Measurements from ENCODE around the gene RTTN.

RTTN gene

GRCh38 chr18:69998523-69998987, 206.9 kb downstream of the RTTN start:
- no peak overlapping the region for H3K27ac ChIP-seq (ENCODE audit: insufficient read depth in 1 of 2, low read depth in 1 of 2, low read length in 2 of 2, poor library complexity in 1 of 2, severe bottlenecking in 2 of 2)
- peaks cover 0 to 4% (median 0%) of the 10 kb centered on the region in 4 experiments for H3K4me1 ChIP-seq (ENCODE audit: control extremely low read depth in 1 of 4, control insufficient read depth in 4 of 4, insufficient read depth in 4 of 4, low read length in 3 of 4)
- DNase-seq, result no peak
- no peaks in the 10 kb centered on the region for H3K9me3 ChIP-seq (ENCODE audit: control extremely low read depth in 1 of 5, control insufficient read depth in 4 of 5, insufficient read depth in 2 of 5, low read depth in 1 of 5, low read length in 4 of 5)
- CTCF ChIA-PET, result no interaction called here
- H3K27me3 ChIP-seq (replicated peaks in 2 of 5; ENCODE audit: control insufficient read depth in 4 of 5, insufficient read depth in 5 of 5, low read length in 4 of 5), result no peaks in the 10 kb centered on the region
- no peak overlapping the region for H3K4me3 ChIP-seq (ENCODE audit: control insufficient read depth in 1 of 7, extremely low read depth in 1 of 7, insufficient read depth in 4 of 7, low read depth in 2 of 7, low read length in 6 of 7)
- POLR2A ChIA-PET, result no interaction called here
- H3K36me3 ChIP-seq (ENCODE audit: control insufficient read depth in 4 of 4, insufficient read depth in 4 of 4, low read length in 3 of 4), result peaks cover 7 to 17% (median 13%) of the 10 kb centered on the region in 4 experiments

- H3K9me3 ChIP-seq (ENCODE audit: control extremely low read depth in 1 of 5, control insufficient read depth in 4 of 5, insufficient read depth in 2 of 5, low read depth in 1 of 5, low read length in 4 of 5), result peaks cover 0 to 1% (median 0%) of the 10 kb centered on the region in 5 experiments
- H3K4me1 ChIP-seq (ENCODE audit: control extremely low read depth in 1 of 4, control insufficient read depth in 4 of 4, insufficient read depth in 4 of 4, low read length in 3 of 4), result peaks cover 0 to 4% (median 0%) of the 10 kb centered on the region in 4 experiments
- H3K27ac ChIP-seq (ENCODE audit: insufficient read depth in 1 of 2, low read depth in 1 of 2, low read length in 2 of 2, poor library complexity in 1 of 2, severe bottlenecking in 2 of 2), result no peak overlapping the region
- H3K4me3 ChIP-seq (ENCODE audit: control insufficient read depth in 1 of 7, extremely low read depth in 1 of 7, insufficient read depth in 4 of 7, low read depth in 2 of 7, low read length in 6 of 7), result no peak overlapping the region
- ChIA-PET POLR2A (no interaction called here), CTCF (no interaction called here)
- 97% methylated on average over 3 of the region's 7 CpGs for WGBS (ENCODE audit: insufficient coverage)
- H3K27me3 ChIP-seq (replicated peaks in 2 of 5; ENCODE audit: control insufficient read depth in 4 of 5, insufficient read depth in 5 of 5, low read length in 4 of 5), result no peaks in the 10 kb centered on the region
- peaks cover 5 to 15% (median 12%) of the 10 kb centered on the region in 4 experiments for H3K36me3 ChIP-seq (ENCODE audit: control insufficient read depth in 4 of 4, insufficient read depth in 4 of 4, low read length in 3 of 4)
- no peak for DNase-seq
Observed at GRCh38 chr18:69996951-69997798, 208.3 kb downstream of the RTTN start.

GRCh38 chr18:69996417-69996816, 209.1 kb downstream of the RTTN start:
- Histone ChIP-seq H3K9me3 (ENCODE audit: control extremely low read depth in 1 of 5, control insufficient read depth in 4 of 5, insufficient read depth in 2 of 5, low read depth in 1 of 5, low read length in 4 of 5) (peaks cover 0 to 2% (median 0%) of the 10 kb centered on the region in 5 experiments), H3K4me1 (ENCODE audit: control extremely low read depth in 1 of 4, control insufficient read depth in 4 of 4, insufficient read depth in 4 of 4, low read length in 3 of 4) (peaks cover 0 to 4% (median 0%) of the 10 kb centered on the region in 4 experiments), H3K36me3 (ENCODE audit: control insufficient read depth in 4 of 4, insufficient read depth in 4 of 4, low read length in 3 of 4) (peaks cover 5 to 10% (median 9%) of the 10 kb centered on the region in 4 experiments), H3K27me3 (replicated peaks in 2 of 5; ENCODE audit: control insufficient read depth in 4 of 5, insufficient read depth in 5 of 5, low read length in 4 of 5) (no peaks in the 10 kb centered on the region), H3K4me3 (ENCODE audit: control insufficient read depth in 1 of 7, extremely low read depth in 1 of 7, insufficient read depth in 4 of 7, low read depth in 2 of 7, low read length in 6 of 7) (no peak overlapping the region), H3K27ac (ENCODE audit: insufficient read depth in 1 of 2, low read depth in 1 of 2, low read length in 2 of 2, poor library complexity in 1 of 2, severe bottlenecking in 2 of 2) (no peak overlapping the region)
- POLR2A ChIA-PET, result no interaction called here
- no peak for DNase-seq
- no CpG with 5 or more reads among the region's 2 CpGs for WGBS (ENCODE audit: insufficient coverage)
- CTCF ChIA-PET, result no interaction called here

DNA sequence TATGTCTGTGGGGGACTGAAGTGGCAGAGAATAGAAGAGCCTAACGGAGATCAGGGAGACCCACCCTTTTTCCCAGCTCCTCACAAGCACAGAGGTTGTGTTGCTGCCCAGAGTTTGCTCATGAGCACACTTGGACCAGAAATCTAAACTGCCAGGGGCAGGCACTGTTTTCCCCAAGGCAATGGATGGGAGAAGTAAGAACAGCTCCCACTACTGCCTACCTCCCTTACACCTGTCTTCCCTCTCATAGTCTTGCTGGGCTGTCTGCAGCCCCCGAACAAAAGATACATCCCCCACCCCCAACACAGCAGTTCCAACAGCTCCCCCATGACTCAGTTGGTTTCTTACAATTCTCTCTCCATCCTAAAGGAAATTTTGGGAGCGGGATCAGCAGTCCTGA, 209.7 kb downstream of the RTTN start:
- no CpG with 5 or more reads among the region's 3 CpGs for WGBS (ENCODE audit: insufficient coverage)
- Histone ChIP-seq H3K27ac (ENCODE audit: insufficient read depth in 1 of 2, low read depth in 1 of 2, low read length in 2 of 2, poor library complexity in 1 of 2, severe bottlenecking in 2 of 2) (no peak overlapping the region), H3K27me3 (replicated peaks in 2 of 5; ENCODE audit: control insufficient read depth in 4 of 5, insufficient read depth in 5 of 5, low read length in 4 of 5) (no peaks in the 10 kb centered on the region), H3K4me3 (ENCODE audit: control insufficient read depth in 1 of 7, extremely low read depth in 1 of 7, insufficient read depth in 4 of 7, low read depth in 2 of 7, low read length in 6 of 7) (no peak overlapping the region), H3K36me3 (ENCODE audit: control insufficient read depth in 4 of 4, insufficient read depth in 4 of 4, low read length in 3 of 4) (peaks cover 2 to 13% (median 7%) of the 10 kb centered on the region in 4 experiments), H3K4me1 (ENCODE audit: control extremely low read depth in 1 of 4, control insufficient read depth in 4 of 4, insufficient read depth in 4 of 4, low read length in 3 of 4) (no peaks in the 10 kb centered on the region), H3K9me3 (ENCODE audit: control extremely low read depth in 1 of 5, control insufficient read depth in 4 of 5, insufficient read depth in 2 of 5, low read depth in 1 of 5, low read length in 4 of 5) (peaks cover 0 to 2% (median 0%) of the 10 kb centered on the region in 5 experiments)
- ChIA-PET POLR2A (no interaction called here), CTCF (no interaction called here)
- no peak for DNase-seq

GRCh38 chr18:69992776-69993175, 212.7 kb downstream of the RTTN start:
- Histone ChIP-seq H3K27ac (ENCODE audit: insufficient read depth in 1 of 2, low read depth in 1 of 2, low read length in 2 of 2, poor library complexity in 1 of 2, severe bottlenecking in 2 of 2) (no peak overlapping the region), H3K4me3 (ENCODE audit: control insufficient read depth in 1 of 7, extremely low read depth in 1 of 7, insufficient read depth in 4 of 7, low read depth in 2 of 7, low read length in 6 of 7) (no peak overlapping the region), H3K27me3 (replicated peaks in 2 of 5; ENCODE audit: control insufficient read depth in 4 of 5, insufficient read depth in 5 of 5, low read length in 4 of 5) (no peaks in the 10 kb centered on the region), H3K4me1 (ENCODE audit: control extremely low read depth in 1 of 4, control insufficient read depth in 4 of 4, insufficient read depth in 4 of 4, low read length in 3 of 4) (no peaks in the 10 kb centered on the region), H3K9me3 (ENCODE audit: control extremely low read depth in 1 of 5, control insufficient read depth in 4 of 5, insufficient read depth in 2 of 5, low read depth in 1 of 5, low read length in 4 of 5) (peaks cover 0 to 8% (median 0%) of the 10 kb centered on the region in 5 experiments), H3K36me3 (ENCODE audit: control insufficient read depth in 4 of 4, insufficient read depth in 4 of 4, low read length in 3 of 4) (peaks cover 0 to 15% (median 8%) of the 10 kb centered on the region in 4 experiments)
- CTCF ChIA-PET, result no interaction called here
- POLR2A ChIA-PET, result no interaction called here
- WGBS (ENCODE audit: insufficient coverage), result 82% methylated on average over 1 of the region's 1 CpG
- DNase-seq, result no peak

DNA sequence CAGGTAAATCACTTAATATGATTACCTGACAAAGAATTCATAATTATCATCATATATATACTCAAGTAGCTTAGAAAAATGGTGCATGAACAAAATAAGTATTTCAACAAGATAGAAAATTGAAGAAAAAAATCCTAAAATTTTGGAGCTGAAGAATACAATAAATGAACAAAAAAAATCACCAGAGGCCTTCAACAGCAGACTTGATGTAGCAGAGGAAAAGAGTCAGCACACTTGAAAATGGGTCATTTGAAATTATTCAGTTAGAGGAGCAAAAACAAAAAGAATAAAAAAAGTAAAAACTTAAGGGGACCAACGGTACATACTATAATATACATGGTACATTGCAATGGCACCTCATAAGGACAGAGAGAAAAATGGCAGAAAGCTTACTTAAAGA, 217.6 kb downstream of the RTTN start:
- no peak overlapping the region for H3K27ac ChIP-seq (ENCODE audit: insufficient read depth in 1 of 2, low read depth in 1 of 2, low read length in 2 of 2, poor library complexity in 1 of 2, severe bottlenecking in 2 of 2)
- DNase-seq, result no peak
- no peaks in the 10 kb centered on the region for H3K4me1 ChIP-seq (ENCODE audit: control extremely low read depth in 1 of 4, control insufficient read depth in 4 of 4, insufficient read depth in 4 of 4, low read length in 3 of 4)
- ChIA-PET POLR2A (no interaction called here), CTCF (no interaction called here)
- H3K9me3 ChIP-seq (ENCODE audit: control extremely low read depth in 1 of 5, control insufficient read depth in 4 of 5, insufficient read depth in 2 of 5, low read depth in 1 of 5, low read length in 4 of 5), result peaks cover 0 to 16% (median 0%) of the 10 kb centered on the region in 5 experiments
- no CpG with 5 or more reads among the region's 1 CpG for WGBS (ENCODE audit: insufficient coverage)
- peaks cover 3 to 17% (median 8%) of the 10 kb centered on the region in 4 experiments for H3K36me3 ChIP-seq (ENCODE audit: control insufficient read depth in 4 of 4, insufficient read depth in 4 of 4, low read length in 3 of 4)
- peak overlapping the region in 1 of 7 experiments; percentile 1 for H3K4me3 ChIP-seq (ENCODE audit: control insufficient read depth in 1 of 7, extremely low read depth in 1 of 7, insufficient read depth in 4 of 7, low read depth in 2 of 7, low read length in 6 of 7)
- H3K27me3 ChIP-seq (replicated peaks in 2 of 5; ENCODE audit: control insufficient read depth in 4 of 5, insufficient read depth in 5 of 5, low read length in 4 of 5), result no peaks in the 10 kb centered on the region

- Histone ChIP-seq H3K27me3 (replicated peaks in 2 of 5; ENCODE audit: control insufficient read depth in 4 of 5, insufficient read depth in 5 of 5, low read length in 4 of 5) (no peaks in the 10 kb centered on the region), H3K27ac (ENCODE audit: insufficient read depth in 1 of 2, low read depth in 1 of 2, low read length in 2 of 2, poor library complexity in 1 of 2, severe bottlenecking in 2 of 2) (no peak overlapping the region), H3K9me3 (ENCODE audit: control extremely low read depth in 1 of 5, control insufficient read depth in 4 of 5, insufficient read depth in 2 of 5, low read depth in 1 of 5, low read length in 4 of 5) (peaks cover 0 to 14% (median 0%) of the 10 kb centered on the region in 5 experiments), H3K4me3 (ENCODE audit: control insufficient read depth in 1 of 7, extremely low read depth in 1 of 7, insufficient read depth in 4 of 7, low read depth in 2 of 7, low read length in 6 of 7) (no peak overlapping the region), H3K36me3 (ENCODE audit: control insufficient read depth in 4 of 4, insufficient read depth in 4 of 4, low read length in 3 of 4) (peaks cover 3 to 12% (median 7%) of the 10 kb centered on the region in 4 experiments), H3K4me1 (ENCODE audit: control extremely low read depth in 1 of 4, control insufficient read depth in 4 of 4, insufficient read depth in 4 of 4, low read length in 3 of 4) (peaks cover 0 to 18% (median 9%) of the 10 kb centered on the region in 4 experiments)
- WGBS (ENCODE audit: insufficient coverage), result 93% methylated on average over 4 of the region's 4 CpGs
- CTCF ChIA-PET, result no interaction called here
- POLR2A ChIA-PET, result no interaction called here
- DNase-seq, result no peak
Observed at GRCh38 chr18:69985239-69985638, 220.2 kb downstream of the RTTN start.

All from common myeloid progenitor, CD34-positive (primary cell).